ENCODE measurements around the gene DCST2.
A peak's percentile ranks its signal among the peaks of the same experiment; 100 is the strongest.

The DCST2 gene

GRCh38 chr1:155023627-155024026 lies 10.0 kb downstream of the DCST2 start:
- no peak for DNase-seq

GRCh38 chr1:155022927-155023236 lies 10.7 kb downstream of the DCST2 start:
- DNase-seq = peak; percentile 88

GRCh38 chr1:155022136-155022926 lies 11.2 kb downstream of the DCST2 start:
- DNase-seq = no peak

- peak; percentile 89 for DNase-seq
Measured at GRCh38 chr1:155019377-155020245, 14.0 kb downstream of the DCST2 start.

GRCh38 chr1:155018617-155019348 lies 14.8 kb downstream of the DCST2 start:
- peak; percentile 98 for DNase-seq

- peak; percentile 69 for DNase-seq
Measured at GRCh38 chr1:155017946-155018316, 15.7 kb downstream of the DCST2 start.

- peak; percentile 95 for DNase-seq
Measured at GRCh38 chr1:155017041-155017945, 16.3 kb downstream of the DCST2 start.

- peak; percentile 98 for DNase-seq
Measured at GRCh38 chr1:155016231-155016831, 17.2 kb downstream of the DCST2 start.

DNA sequence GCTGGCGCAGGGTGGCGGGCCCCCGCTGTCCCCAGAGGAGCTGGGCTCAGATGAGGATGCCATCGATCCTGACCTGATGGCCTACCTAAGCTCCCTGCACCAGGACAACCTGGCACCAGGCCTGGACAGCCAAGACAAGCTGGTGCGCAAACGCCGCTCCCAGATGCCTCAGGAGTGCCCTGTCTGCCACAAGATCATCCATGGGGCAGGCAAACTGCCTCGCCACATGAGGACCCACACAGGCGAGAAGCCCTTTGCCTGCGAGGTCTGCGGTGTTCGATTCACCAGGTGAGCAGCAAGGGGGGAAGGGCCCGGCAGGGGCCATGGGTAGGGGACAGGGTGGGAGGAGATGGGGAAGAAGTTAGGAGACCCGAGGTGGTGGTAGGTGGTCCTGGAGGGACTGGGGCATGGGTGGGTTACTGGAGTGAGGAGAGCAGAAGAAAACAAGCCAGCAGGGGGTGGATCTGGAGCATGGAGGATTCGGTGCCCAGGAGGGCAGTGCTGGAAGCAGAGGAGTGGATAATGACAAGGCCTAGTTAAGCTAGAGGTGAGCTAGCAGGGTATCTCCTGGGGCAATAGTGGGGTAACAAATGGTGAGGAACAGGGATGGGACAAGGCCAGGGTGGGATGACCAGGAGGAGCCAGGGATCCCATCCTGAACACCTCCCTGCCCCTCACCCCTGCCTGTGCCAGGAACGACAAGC lies 17.9 kb downstream of the DCST2 start:
- peak; percentile 49 for DNase-seq

GRCh38 chr1:155014709-155015508 lies 18.7 kb downstream of the DCST2 start:
- no peak for DNase-seq

- DNase-seq = no peak
Measured at GRCh38 chr1:155013632-155014031, 19.9 kb downstream of the DCST2 start.

GRCh38 chr1:155012776-155013602 lies 20.6 kb downstream of the DCST2 start:
- no peak for DNase-seq

DNA sequence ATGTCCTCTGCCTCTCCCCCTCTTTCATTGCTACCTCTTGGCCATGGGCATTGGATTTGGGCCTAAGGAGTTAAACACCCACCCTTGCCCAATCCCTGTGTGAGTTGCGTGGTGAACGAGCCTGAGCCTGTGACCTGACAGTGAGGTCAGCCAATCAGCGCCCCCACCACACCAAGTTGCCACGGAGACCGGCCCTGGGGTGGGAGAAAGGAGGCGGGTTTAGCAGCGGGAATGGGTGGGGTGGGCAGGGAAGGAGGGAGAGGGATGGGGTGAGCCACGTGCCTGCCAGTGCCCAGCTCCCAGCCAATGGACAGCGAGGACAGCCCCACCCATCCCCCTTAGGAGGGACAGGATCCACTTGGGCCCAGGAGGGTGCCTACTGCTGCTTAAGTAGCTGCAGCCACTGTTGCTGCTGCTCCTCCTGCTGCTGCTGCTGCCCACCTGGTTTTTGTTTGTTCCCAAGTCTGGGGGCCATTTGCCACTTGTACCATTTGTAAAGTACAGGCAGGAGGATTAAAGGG lies 21.5 kb downstream of the DCST2 start:
- no peak for DNase-seq

GRCh38 chr1:155011437-155012025 lies 22.1 kb downstream of the DCST2 start:
- DNase-seq = no peak

DNA sequence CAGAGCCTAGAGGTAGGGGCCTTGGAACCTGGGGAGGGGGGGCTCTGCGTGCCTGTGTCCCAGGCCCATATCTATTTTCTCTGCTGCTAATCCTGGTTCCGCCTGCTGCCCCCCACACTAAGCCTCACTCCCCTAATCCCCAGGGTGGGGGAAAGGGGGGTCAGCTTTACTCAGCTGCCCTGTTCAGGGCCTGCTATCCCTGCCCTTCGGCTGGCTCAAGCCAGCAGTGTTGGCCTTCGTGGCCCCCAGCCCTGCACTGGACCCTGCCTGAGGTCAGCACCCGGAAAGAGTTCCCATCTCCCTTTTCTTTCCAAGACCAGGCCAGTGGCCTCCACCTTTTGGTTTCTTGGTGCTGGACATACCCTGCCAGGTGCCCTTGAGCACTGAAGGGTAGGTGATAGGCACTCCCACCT lies 22.6 kb downstream of the DCST2 start:
- DNase-seq = no peak

DNA sequence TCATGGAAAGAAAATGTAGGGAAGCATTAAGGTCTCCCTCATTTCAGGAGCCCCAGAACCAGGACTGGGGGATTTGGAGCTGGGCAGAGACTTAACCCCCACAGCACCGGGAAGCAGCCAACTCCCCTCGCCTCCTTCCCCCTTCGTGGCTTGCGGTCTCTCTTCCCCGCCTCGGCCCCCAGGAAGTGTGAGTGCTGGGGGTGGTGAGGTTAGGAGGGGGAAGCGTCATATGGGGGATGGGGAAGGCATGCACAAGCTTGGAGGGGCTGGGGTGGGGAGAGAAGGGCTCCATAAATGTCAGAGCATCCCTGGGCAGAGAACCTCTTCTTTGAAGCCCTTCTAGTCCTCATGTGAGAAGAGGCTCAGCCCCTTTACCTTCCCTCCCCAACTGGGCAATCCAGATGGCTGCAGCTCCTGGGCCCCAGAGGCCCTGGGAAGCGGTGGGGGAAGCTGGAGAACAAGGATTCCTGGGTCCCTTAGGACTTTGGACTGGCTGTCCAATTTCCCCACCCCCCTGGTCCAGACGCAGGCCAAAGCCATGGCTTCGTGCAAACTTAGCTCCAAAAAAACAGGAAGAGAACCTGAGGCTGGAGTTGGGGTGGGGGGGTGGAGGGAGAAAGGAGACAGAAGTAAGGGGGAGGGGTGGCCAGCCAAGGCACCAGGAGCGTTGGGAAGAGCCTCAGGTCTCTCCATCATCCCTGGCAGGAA lies 23.2 kb downstream of the DCST2 start:
- no peak for DNase-seq

GRCh38 chr1:155009742-155010141 lies 23.8 kb downstream of the DCST2 start:
- DNase-seq = no peak

- DNase-seq = no peak
Measured at GRCh38 chr1:155009221-155009711, 24.3 kb downstream of the DCST2 start.

Measured in RPMI8226 (cell line).